SK-N-SH (cell line): ENCODE results near the gene MARCHF10. TPM values are rescaled to one million over a fixed set of nuclear protein-coding genes. Genes with fewer than 3 reads are reported as not detected.

Experiments
- CTCF ChIA-PET: fragments of 300-600, 350-600 bp; formaldehyde crosslinking; extraction: SDS; loops from one replicate; lab custom pipeline; 2021; lab: Yijun Ruan, JAX
- POLR2A ChIA-PET: fragments of 350-600 bp; sonication (Branson Sonifier 250); formaldehyde crosslinking; extraction: SDS; loops from one replicate; lab custom pipeline; 2020; ENCODE audit warnings: antibody characterized with exemption, inconsistent platforms; lab: Yijun Ruan, JAX
- DNase-seq: peaks from one replicate; pipeline ENCODE4 v3.0.0; 2012
- H2AFZ ChIP-seq: fragments of 200-600 bp; sonication (generic); 2 replicates; pipeline ENCODE4 v1.8.1; 2016; ENCODE audit warnings: antibody characterized with exemption, mild to moderate bottlenecking, low read depth
- H3F3A ChIP-seq: fragments of 200-600 bp; sonication (generic); replicated peaks from 2 replicates; pipeline ENCODE3; 2016; ENCODE audit warnings: antibody characterized with exemption, mild to moderate bottlenecking; ENCODE audit not compliant: insufficient read depth
- H3K27ac ChIP-seq, 2 experiments: fragments of 200-500 bp in 1 of 2; fragments of 200-600 bp in 1 of 2; sonication (Bioruptor generic) in 1 of 2; sonication (generic), shearing (Covaris generic) in 1 of 2; 2 replicates each; pipeline versions ENCODE4 v1.5.1 to v1.6.1; 2014 to 2016; ENCODE audit warnings: low read depth in 2 of 2, inconsistent platforms in 1 of 2, low read length in 1 of 2, mild to moderate bottlenecking in 1 of 2, mixed read lengths in 1 of 2
- H3K27me3 ChIP-seq: fragments of 200-600 bp; sonication (generic), shearing (Covaris generic); 2 replicates; pipeline ENCODE4 v1.6.1; 2016; ENCODE audit warnings: mixed run types; ENCODE audit not compliant: insufficient read depth
- H3K36me3 ChIP-seq, 2 experiments: fragments of 200-500 bp in 1 of 2; fragments of 200-600 bp in 1 of 2; sonication (Bioruptor generic) in 1 of 2; sonication (generic) in 1 of 2; replicated peaks in 1 of 2; 2 replicates each; pipeline versions ENCODE3 to v1.5.1; 2014 to 2016; ENCODE audit warnings: low read length in 1 of 2, mild to moderate bottlenecking in 1 of 2; ENCODE audit not compliant: insufficient read depth in 2 of 2, control insufficient read depth in 1 of 2
- H3K4me1 ChIP-seq, 2 experiments: fragments of 200-500 bp in 1 of 2; fragments of 200-600 bp in 1 of 2; sonication (Bioruptor generic) in 1 of 2; sonication (generic), shearing (Covaris generic) in 1 of 2; 2 replicates each; pipeline versions ENCODE4 v1.5.1 to v1.6.1; 2014 to 2016; ENCODE audit warnings: low read depth in 1 of 2, low read length in 1 of 2, mixed run types in 1 of 2; ENCODE audit not compliant: insufficient read depth in 2 of 2, control insufficient read depth in 1 of 2
- H3K4me2 ChIP-seq: fragments of 200-600 bp; sonication (generic), shearing (Covaris generic); 2 replicates; pipeline ENCODE4 v1.6.1; 2017; ENCODE audit warnings: mixed run types
- H3K4me3 ChIP-seq, 2 experiments: fragments of 200-500 bp in 1 of 2; fragments of 200-600 bp in 1 of 2; sonication (Bioruptor generic) in 1 of 2; sonication (generic), shearing (Covaris generic) in 1 of 2; 2 replicates each; pipeline versions ENCODE4 v1.5.1 to v1.8.1; 2014 to 2016; ENCODE audit warnings: low read depth in 2 of 2, inconsistent platforms in 1 of 2, low read length in 1 of 2, mild to moderate bottlenecking in 1 of 2, mixed read lengths in 1 of 2, moderate library complexity in 1 of 2
- H3K79me2 ChIP-seq: fragments of 200-600 bp; sonication (generic); 2 replicates; pipeline ENCODE4 v1.8.1; 2017; ENCODE audit warnings: mild to moderate bottlenecking; ENCODE audit not compliant: insufficient read depth
- H3K9ac ChIP-seq: fragments of 200-600 bp; sonication (generic); 2 replicates; pipeline ENCODE4 v1.6.1; 2017; ENCODE audit warnings: mixed run types
- H3K9me2 ChIP-seq: fragments of 200-600 bp; sonication (generic); 2 replicates; pipeline ENCODE4 v1.6.1; 2017; ENCODE audit warnings: mixed run types
- H3K9me3 ChIP-seq: fragments of 200-600 bp; sonication (generic); 2 replicates; pipeline ENCODE4 v1.6.1; 2017; ENCODE audit warnings: mixed run types, mild to moderate bottlenecking, moderate library complexity
- H4K20me1 ChIP-seq: fragments of 200-600 bp; sonication (generic); 2 replicates; pipeline ENCODE4 v1.6.1; 2017; ENCODE audit warnings: mild to moderate bottlenecking, mixed run types; ENCODE audit not compliant: insufficient read depth
- CHD2 ChIP-seq: fragments of 150-350 bp; IDR thresholded peaks from 2 replicates; pipeline ENCODE4 v1.6.1; 2018; ENCODE audit warnings: low read length; ENCODE audit not compliant: partially characterized antibody
- ELF1 ChIP-seq: IDR thresholded peaks from 2 replicates; pipeline ENCODE4 v1.4.0; 2012
- EP300 ChIP-seq, 2 experiments: IDR thresholded peaks; 2 replicates each; pipeline versions ENCODE4 v1.4.0 to v1.6.1; 2012; ENCODE audit warnings: borderline replicate concordance in 1 of 2, low read depth in 1 of 2, low read length in 1 of 2
- MEF2A ChIP-seq: IDR thresholded peaks from 2 replicates; pipeline ENCODE4 v1.4.0; 2012; ENCODE audit warnings: low read depth, borderline replicate concordance
- MXI1 ChIP-seq: IDR thresholded peaks from 2 replicates; pipeline ENCODE4 v1.6.1; 2012; ENCODE audit warnings: mild to moderate bottlenecking, low read depth, low read length, improper control_type of control experiment
- POLR2AphosphoS5 ChIP-seq: IDR thresholded peaks from 2 replicates; pipeline ENCODE4 v1.6.1; 2012; ENCODE audit warnings: low read depth, low read length
- RAD21 ChIP-seq: IDR thresholded peaks from 2 replicates; pipeline ENCODE4 v1.6.1; 2012; ENCODE audit warnings: mild to moderate bottlenecking, low read length
- RCOR1 ChIP-seq: fragments of 150-350 bp; IDR thresholded peaks from 2 replicates; pipeline ENCODE4 v1.6.1; 2017; ENCODE audit warnings: antibody characterized with exemption, low read length
- REST ChIP-seq: IDR thresholded peaks from 2 replicates; pipeline ENCODE4 v1.6.1; 2012; ENCODE audit warnings: mild to moderate bottlenecking, low read depth, low read length, moderate library complexity
- RFX5 ChIP-seq: IDR thresholded peaks from 2 replicates; pipeline ENCODE4 v1.6.1; 2012; ENCODE audit warnings: mild to moderate bottlenecking, improper control_type of control experiment, low read length
- RXRA ChIP-seq: IDR thresholded peaks from 2 replicates; pipeline ENCODE4 v1.4.0; 2012; ENCODE audit warnings: low read depth, mild to moderate bottlenecking, borderline replicate concordance
- SMC3 ChIP-seq: IDR thresholded peaks from 2 replicates; pipeline ENCODE4 v1.6.1; 2012; ENCODE audit warnings: low read depth, low read length, improper control_type of control experiment
- USF1 ChIP-seq: IDR thresholded peaks from 2 replicates; pipeline ENCODE4 v1.4.0; 2012; ENCODE audit warnings: low read depth, borderline replicate concordance
- WGBS: methylation state at CpG from one replicate; pipeline ENCODE4 v1.1.6; 2017; ENCODE audit warnings: low lambda C conversion rate; 5-methylcytosine and 5-hydroxymethylcytosine counted together
- polyA plus RNA-seq, 3 experiments: library from polyadenylated mRNA; depleted of rRNA; stranded (reverse); fragments of >200 nt; gene quantifications; 2 replicates each; pipeline ENCODE4 v1.2.3, GENCODE V29; 2012
- TF ChIP-seq, protein P1 (sequence below): IDR thresholded peaks from 2 replicates; pipeline ENCODE4 v1.4.0; 2012; ENCODE audit warnings: low read depth, borderline replicate concordance

MARCHF10 gene
- polyA plus RNA-seq, 1 of the 3 experiments (the other 2 are of a cell fraction), result 0.16 TPM

- Histone ChIP-seq H3K27ac (no peak overlapping the region), H4K20me1 (0 out of 2 replicates have a peak, but pooled peaks cover 4% of the 10 kb centered on the region), H3K4me1 (no peaks in the 10 kb centered on the region), H3K4me3 (no peak overlapping the region), H3K9ac (no peak overlapping the region), H3K27me3 (no peaks in the 10 kb centered on the region), H3K36me3 (peaks cover 68 to 87% of the 10 kb centered on the region in 2 experiments), H3K9me3 (no peaks in the 10 kb centered on the region), H2AFZ (no peak overlapping the region), H3K79me2 (peaks cover 14% of the 10 kb centered on the region; the same call in 1 of the 2 replicates), H3K4me2 (no peak overlapping the region), H3K9me2 (no peaks in the 10 kb centered on the region)
- ChIA-PET POLR2A (no interaction called here), CTCF (interaction anchor here (0.7 to 5.1 kb wide), 2 partner anchors 10 to 20 kb away, joined by 3 to 32 read pairs; no protein-coding TSS in a partner anchor)
- DNase-seq, result no peak
- WGBS, result 93% methylated on average over 12 of the region's 17 CpGs
- TF ChIP-seq REST, result no peak
- TF ChIP-seq RCOR1, result no peak
- no peak for TF ChIP-seq SMC3
- no peak for TF ChIP-seq MEF2A
- no peak for TF ChIP-seq MXI1
- no peak for TF ChIP-seq USF1
- TF ChIP-seq RAD21, result no peak
- no peak for TF ChIP-seq RXRA
- TF ChIP-seq CHD2, result no peak
- TF ChIP-seq RFX5, result no peak
- no peak for TF ChIP-seq ELF1
- no peak for TF ChIP-seq EP300 (IDR thresholded peaks at IDR 0.05; ENCODE audit: borderline replicate concordance in 1 of 2, low read depth in 1 of 2, low read length in 1 of 2)
- TF ChIP-seq POLR2AphosphoS5, result no peak
- TF ChIP-seq, protein P1, sequence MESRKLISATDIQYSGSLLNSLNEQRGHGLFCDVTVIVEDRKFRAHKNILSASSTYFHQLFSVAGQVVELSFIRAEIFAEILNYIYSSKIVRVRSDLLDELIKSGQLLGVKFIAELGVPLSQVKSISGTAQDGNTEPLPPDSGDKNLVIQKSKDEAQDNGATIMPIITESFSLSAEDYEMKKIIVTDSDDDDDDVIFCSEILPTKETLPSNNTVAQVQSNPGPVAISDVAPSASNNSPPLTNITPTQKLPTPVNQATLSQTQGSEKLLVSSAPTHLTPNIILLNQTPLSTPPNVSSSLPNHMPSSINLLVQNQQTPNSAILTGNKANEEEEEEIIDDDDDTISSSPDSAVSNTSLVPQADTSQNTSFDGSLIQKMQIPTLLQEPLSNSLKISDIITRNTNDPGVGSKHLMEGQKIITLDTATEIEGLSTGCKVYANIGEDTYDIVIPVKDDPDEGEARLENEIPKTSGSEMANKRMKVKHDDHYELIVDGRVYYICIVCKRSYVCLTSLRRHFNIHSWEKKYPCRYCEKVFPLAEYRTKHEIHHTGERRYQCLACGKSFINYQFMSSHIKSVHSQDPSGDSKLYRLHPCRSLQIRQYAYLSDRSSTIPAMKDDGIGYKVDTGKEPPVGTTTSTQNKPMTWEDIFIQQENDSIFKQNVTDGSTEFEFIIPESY, result no peak
- TF ChIP-seq, all 33 proteins: peak for 0
- peaks cover 26% of the 10 kb centered on the region for H3F3A ChIP-seq
Observed at GRCh38 chr17:62681061-62681938, 126.8 kb downstream of the MARCHF10 start.
